Posterior cingulate gyrus (tissue), 11 donors: ENCODE results near the gene LSAMP.

Experiments
- DNase-seq, 10 donors: peaks; one replicate each; pipeline versions ENCODE4 v3.0.0 to v3.0.0-alpha.2; 2020 to 2021; ENCODE audit warnings: mixed read lengths in 3 of 10
- intact Hi-C: fragments of 100-400 bp; cut with DNase I; formaldehyde crosslinking; loops from one replicate; pipeline ENCODE4 v1.15.1; 2023

The LSAMP gene

GRCh38 chr3:116378077-116378476 lies 67.2 kb downstream of the LSAMP start:
- intact Hi-C loops = no loop called here
- DNase-seq = no peak

GRCh38 chr3:116374901-116375300 lies 70.4 kb downstream of the LSAMP start:
- intact Hi-C loops = no loop called here
- no peak for DNase-seq

GRCh38 chr3:116367761-116368395 lies 77.4 kb downstream of the LSAMP start:
- intact Hi-C loops = no loop called here
- DNase-seq = no peak

- intact Hi-C loops = no loop called here
- no peak for DNase-seq
Measured at GRCh38 chr3:116356056-116356455, 89.2 kb downstream of the LSAMP start.

- no peak for DNase-seq
- intact Hi-C loops = no loop called here
Measured at GRCh38 chr3:116354382-116354781, 90.9 kb downstream of the LSAMP start.

GRCh38 chr3:116350119-116350733 lies 95.1 kb downstream of the LSAMP start:
- DNase-seq = no peak
- intact Hi-C loops = no loop called here

GRCh38 chr3:116348216-116348615 lies 97.1 kb downstream of the LSAMP start:
- intact Hi-C loops = no loop called here

GRCh38 chr3:116342499-116342898 lies 102.8 kb downstream of the LSAMP start:
- no peak for DNase-seq
- intact Hi-C loops = no loop called here

More at GRCh38 chr3:116348216-116348615, 97.1 kb downstream of the LSAMP start:
- no peak for DNase-seq

GRCh38 chr3:116341899-116342298 lies 103.4 kb downstream of the LSAMP start:
- intact Hi-C loops = no loop called here

GRCh38 chr3:116341381-116341780 lies 103.9 kb downstream of the LSAMP start:
- DNase-seq = no peak
- intact Hi-C loops = no loop called here

More at GRCh38 chr3:116341899-116342298, 103.4 kb downstream of the LSAMP start:
- no peak for DNase-seq

- intact Hi-C loops = no loop called here
- DNase-seq = no peak
Measured at GRCh38 chr3:116340680-116341216, 104.5 kb downstream of the LSAMP start.

GRCh38 chr3:116339441-116340028 lies 105.8 kb downstream of the LSAMP start:
- peak in 2 of 10 donors; percentile 6 to 13 for DNase-seq
- intact Hi-C loops = loop anchor here (10.0 kb wide), 1 partner anchor 205 kb away; no protein-coding TSS in a partner anchor

- intact Hi-C loops = loop anchor here (10.0 kb wide), 1 partner anchor 204 kb away; no protein-coding TSS in a partner anchor
- DNase-seq = no peak
Measured at GRCh38 chr3:116338713-116339112, 106.6 kb downstream of the LSAMP start.

GRCh38 chr3:116337229-116337628 lies 108.1 kb downstream of the LSAMP start:
- no peak for DNase-seq
- intact Hi-C loops = loop anchor here (10.0 kb wide), 1 partner anchor 202 kb away; no protein-coding TSS in a partner anchor

GRCh38 chr3:116331380-116331779 lies 113.9 kb downstream of the LSAMP start:
- DNase-seq = no peak
- intact Hi-C loops = loop anchor here (10.0 kb wide), 1 partner anchor 197 kb away; no protein-coding TSS in a partner anchor

GRCh38 chr3:116322750-116323375 lies 122.4 kb downstream of the LSAMP start:
- no peak for DNase-seq
- intact Hi-C loops = no loop called here

GRCh38 chr3:116318370-116318769 lies 126.9 kb downstream of the LSAMP start:
- intact Hi-C loops = no loop called here
- DNase-seq = no peak

GRCh38 chr3:116316771-116317170 lies 128.5 kb downstream of the LSAMP start:
- no peak for DNase-seq

GRCh38 chr3:116314476-116314875 lies 130.8 kb downstream of the LSAMP start:
- DNase-seq = no peak
- intact Hi-C loops = no loop called here

More at GRCh38 chr3:116316771-116317170, 128.5 kb downstream of the LSAMP start:
- intact Hi-C loops = no loop called here

- DNase-seq = no peak
- intact Hi-C loops = no loop called here
Measured at GRCh38 chr3:116306720-116307119, 138.6 kb downstream of the LSAMP start.

- DNase-seq = no peak
- intact Hi-C loops = no loop called here
Measured at GRCh38 chr3:116306149-116306548, 139.1 kb downstream of the LSAMP start.
